SH-SY5Y (cell line): Measurements from ENCODE around the gene NSG2.

Source experiments
- GATA2 ChIP-seq: IDR thresholded peaks from 2 replicates; pipeline ENCODE4 v1.6.1; 2011; ENCODE audit warnings: mild to moderate bottlenecking, low read depth, low read length
- GATA3 ChIP-seq: IDR thresholded peaks from 2 replicates; pipeline ENCODE4 v1.6.1; 2011; ENCODE audit warnings: low read depth, mild to moderate bottlenecking, low read length, moderate library complexity

DNA sequence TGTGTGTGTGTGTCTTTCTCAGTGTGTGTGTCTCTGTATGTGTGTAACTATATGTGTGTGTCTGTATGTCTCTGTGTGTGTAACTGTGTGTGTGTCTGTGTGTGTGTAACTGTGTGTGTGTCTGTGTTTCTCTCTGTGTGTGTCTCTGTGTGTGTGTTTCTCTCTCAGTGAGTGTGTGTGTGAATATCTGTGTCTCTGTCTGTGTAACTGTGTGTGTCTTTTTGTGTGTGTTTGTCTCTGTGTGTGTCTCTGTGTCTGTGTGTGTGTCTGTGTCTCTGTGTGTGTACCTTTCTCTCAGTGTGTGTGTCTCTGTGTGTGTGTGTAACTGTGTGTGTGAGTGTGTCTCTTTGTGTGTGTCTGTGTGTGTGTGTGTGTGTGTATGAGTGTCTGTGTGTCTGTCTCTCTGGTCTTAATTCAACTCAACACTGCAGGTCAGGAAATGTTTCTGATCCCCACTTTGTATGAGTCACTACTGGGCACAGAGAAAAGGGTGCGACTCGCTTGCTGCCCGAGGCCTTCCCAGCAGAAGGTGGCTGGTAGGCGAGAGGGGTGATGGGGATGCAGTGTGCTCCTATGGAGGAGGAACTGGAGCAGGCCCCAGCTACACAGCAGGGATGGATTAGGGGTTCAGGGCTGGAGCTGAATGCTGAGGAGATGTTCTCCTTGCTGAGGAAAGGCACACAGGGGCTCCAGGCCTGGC lies 52.1 kb downstream of the NSG2 start:
- no peak for TF ChIP-seq GATA2
- no peak for TF ChIP-seq GATA3
